ENCODE data around the gene GTF2I.
"Not testable (repeated sequence)": the region's sequence is repeated elsewhere in the genome, so short reads cannot be mapped to it uniquely, and the experiment has no call there.

Gene GTF2I

GRCh38 chr7:74775111-74775510 is 117.6 kb downstream of the GTF2I start:
- H3K9ac ChIP-seq (ENCODE audit: low read length); H3K36me3 ChIP-seq (ENCODE audit: control insufficient read depth, insufficient read depth, low read length); H3K27me3 ChIP-seq (ENCODE audit: control insufficient read depth, insufficient read depth, low read length); H3K27ac ChIP-seq (ENCODE audit: low read depth, low read length); H3K4me1 ChIP-seq (ENCODE audit: control insufficient read depth, insufficient read depth, low read length); H3K4me3 ChIP-seq (ENCODE audit: low read length): not testable (repeated sequence)

- not testable (repeated sequence) for H3K27ac ChIP-seq (ENCODE audit: low read depth, low read length)
These were observed 121.5 kb downstream of the GTF2I start for GRCh38 chr7:74779053-74779452.

GRCh38 chr7:74781746-74782145 is 124.2 kb downstream of the GTF2I start:
- H3K27ac ChIP-seq (ENCODE audit: low read depth, low read length); H3K4me1 ChIP-seq (ENCODE audit: control insufficient read depth, insufficient read depth, low read length); H3K36me3 ChIP-seq (ENCODE audit: control insufficient read depth, insufficient read depth, low read length); H3K4me3 ChIP-seq (ENCODE audit: low read length); H3K27me3 ChIP-seq (ENCODE audit: control insufficient read depth, insufficient read depth, low read length); H3K9ac ChIP-seq (ENCODE audit: low read length): not testable (repeated sequence)

More at GRCh38 chr7:74779053-74779452, 121.5 kb downstream of the GTF2I start:
- H3K9ac ChIP-seq (ENCODE audit: low read length); H3K4me1 ChIP-seq (ENCODE audit: control insufficient read depth, insufficient read depth, low read length); H3K27me3 ChIP-seq (ENCODE audit: control insufficient read depth, insufficient read depth, low read length); H3K36me3 ChIP-seq (ENCODE audit: control insufficient read depth, insufficient read depth, low read length); H3K4me3 ChIP-seq (ENCODE audit: low read length): not testable (repeated sequence)

GRCh38 chr7:74783595-74783994 is 126.1 kb downstream of the GTF2I start:
- H3K36me3 ChIP-seq (ENCODE audit: control insufficient read depth, insufficient read depth, low read length); H3K9ac ChIP-seq (ENCODE audit: low read length); H3K4me1 ChIP-seq (ENCODE audit: control insufficient read depth, insufficient read depth, low read length); H3K27me3 ChIP-seq (ENCODE audit: control insufficient read depth, insufficient read depth, low read length); H3K27ac ChIP-seq (ENCODE audit: low read depth, low read length); H3K4me3 ChIP-seq (ENCODE audit: low read length): not testable (repeated sequence)

GRCh38 chr7:74788369-74789150 is 131.0 kb downstream of the GTF2I start:
- H3K27ac ChIP-seq (ENCODE audit: low read depth, low read length); H3K4me1 ChIP-seq (ENCODE audit: control insufficient read depth, insufficient read depth, low read length); H3K27me3 ChIP-seq (ENCODE audit: control insufficient read depth, insufficient read depth, low read length); H3K36me3 ChIP-seq (ENCODE audit: control insufficient read depth, insufficient read depth, low read length); H3K9ac ChIP-seq (ENCODE audit: low read length); H3K4me3 ChIP-seq (ENCODE audit: low read length): not testable (repeated sequence)

GRCh38 chr7:74789200-74789736 is 131.8 kb downstream of the GTF2I start:
- H3K4me3 ChIP-seq (ENCODE audit: low read length); H3K27ac ChIP-seq (ENCODE audit: low read depth, low read length); H3K27me3 ChIP-seq (ENCODE audit: control insufficient read depth, insufficient read depth, low read length); H3K9ac ChIP-seq (ENCODE audit: low read length); H3K36me3 ChIP-seq (ENCODE audit: control insufficient read depth, insufficient read depth, low read length); H3K4me1 ChIP-seq (ENCODE audit: control insufficient read depth, insufficient read depth, low read length): not testable (repeated sequence)

- H3K4me1 ChIP-seq (ENCODE audit: control insufficient read depth, insufficient read depth, low read length); H3K27me3 ChIP-seq (ENCODE audit: control insufficient read depth, insufficient read depth, low read length): not testable (repeated sequence)
These were observed 140.5 kb downstream of the GTF2I start for GRCh38 chr7:74797848-74798622.

GRCh38 chr7:74798644-74799043 is 141.1 kb downstream of the GTF2I start:
- H3K4me3 ChIP-seq (ENCODE audit: low read length); H3K36me3 ChIP-seq (ENCODE audit: control insufficient read depth, insufficient read depth, low read length); H3K27me3 ChIP-seq (ENCODE audit: control insufficient read depth, insufficient read depth, low read length); H3K27ac ChIP-seq (ENCODE audit: low read depth, low read length); H3K9ac ChIP-seq (ENCODE audit: low read length); H3K4me1 ChIP-seq (ENCODE audit: control insufficient read depth, insufficient read depth, low read length): not testable (repeated sequence)

More at GRCh38 chr7:74797848-74798622, 140.5 kb downstream of the GTF2I start:
- not testable (repeated sequence) for H3K27ac ChIP-seq (ENCODE audit: low read depth, low read length); H3K9ac ChIP-seq (ENCODE audit: low read length); H3K36me3 ChIP-seq (ENCODE audit: control insufficient read depth, insufficient read depth, low read length); H3K4me3 ChIP-seq (ENCODE audit: low read length)
